NCI-H2227 (cell line): Measurements from ENCODE around the gene PRKCA.
"Not testable (repeated sequence)": the region's sequence is repeated elsewhere in the genome, so short reads cannot be mapped to it uniquely, and the experiment has no call there.

Experiments used
- DNase-seq: peaks from one replicate; lab custom pipeline; 2025; ENCODE audit not compliant: unreplicated experiment; lab: John Stamatoyannopoulos, UW

Gene PRKCA

GRCh38 chr17:66458782-66459181 lies 156.4 kb downstream of the PRKCA start:
- DNase-seq = no peak

- DNase-seq = no peak
Measured at GRCh38 chr17:66459811-66460270, 157.4 kb downstream of the PRKCA start.

- no peak for DNase-seq
Measured at GRCh38 chr17:66460558-66460957, 158.1 kb downstream of the PRKCA start.

GRCh38 chr17:66461343-66461995 lies 159.1 kb downstream of the PRKCA start:
- no peak for DNase-seq

GRCh38 chr17:66462010-66462409 lies 159.6 kb downstream of the PRKCA start:
- no peak for DNase-seq

- DNase-seq = no peak
Measured at GRCh38 chr17:66464921-66465320, 162.5 kb downstream of the PRKCA start.

- no peak for DNase-seq
Measured at GRCh38 chr17:66465701-66466100, 163.3 kb downstream of the PRKCA start.

GRCh38 chr17:66466106-66466820 lies 163.8 kb downstream of the PRKCA start:
- no peak for DNase-seq

- DNase-seq = no peak
Measured at GRCh38 chr17:66466840-66467367, 164.5 kb downstream of the PRKCA start.

GRCh38 chr17:66467766-66468165 lies 165.4 kb downstream of the PRKCA start:
- DNase-seq = no peak

- DNase-seq = no peak
Measured at GRCh38 chr17:66468241-66469087, 166.1 kb downstream of the PRKCA start.

GRCh38 chr17:66469088-66469442 lies 166.7 kb downstream of the PRKCA start:
- no peak for DNase-seq

- no peak for DNase-seq
Measured at GRCh38 chr17:66469461-66469860, 167.0 kb downstream of the PRKCA start.

GRCh38 chr17:66469890-66470289 lies 167.5 kb downstream of the PRKCA start:
- no peak for DNase-seq

- no peak for DNase-seq
Measured at GRCh38 chr17:66472123-66472522, 169.7 kb downstream of the PRKCA start.

- no peak for DNase-seq
Measured at GRCh38 chr17:66474258-66474657, 171.8 kb downstream of the PRKCA start.

GRCh38 chr17:66474806-66475497 lies 172.5 kb downstream of the PRKCA start:
- DNase-seq = no peak

- no peak for DNase-seq
Measured at GRCh38 chr17:66476014-66476413, 173.6 kb downstream of the PRKCA start.

- no peak for DNase-seq
Measured at GRCh38 chr17:66477615-66478283, 175.3 kb downstream of the PRKCA start.

GRCh38 chr17:66479230-66479889 lies 176.9 kb downstream of the PRKCA start:
- not testable (repeated sequence) for DNase-seq
